T-helper 2 cell treated with Interferon-gamma antibody and Interleukin-4, amounts not matched to agents 5 μg/mL and 100 μg/mL, for 36 hours (primary cell): ENCODE data around the gene MCF2L.
A peak's percentile ranks its signal among the peaks of the same experiment; 100 is the strongest.

Experiments used
- DNase-seq: peaks from one replicate; pipeline ENCODE4 v3.0.0; 2021; ENCODE audit warnings: low spot score
- H3K27ac Mint-ChIP-seq: one replicate; pipeline ENCODE4 v1.8.0; 2021; ENCODE audit warnings: mild to moderate bottlenecking, mixed read lengths
- H3K27me3 Mint-ChIP-seq: one replicate; pipeline ENCODE4 v1.8.0; 2021; ENCODE audit warnings: low read depth, mixed read lengths
- H3K36me3 Mint-ChIP-seq: one replicate; pipeline ENCODE4 v1.8.0; 2021; ENCODE audit warnings: low read depth, mixed read lengths
- H3K4me1 Mint-ChIP-seq: one replicate; pipeline ENCODE4 v1.8.0; 2021; ENCODE audit warnings: low read depth, mixed read lengths
- H3K4me3 Mint-ChIP-seq: one replicate; pipeline ENCODE4 v1.8.0; 2022; ENCODE audit warnings: mild to moderate bottlenecking, moderate library complexity, mixed read lengths
- H3K9me3 Mint-ChIP-seq: one replicate; pipeline ENCODE4 v1.8.0; 2021; ENCODE audit warnings: mixed read lengths

The MCF2L gene, protein sequence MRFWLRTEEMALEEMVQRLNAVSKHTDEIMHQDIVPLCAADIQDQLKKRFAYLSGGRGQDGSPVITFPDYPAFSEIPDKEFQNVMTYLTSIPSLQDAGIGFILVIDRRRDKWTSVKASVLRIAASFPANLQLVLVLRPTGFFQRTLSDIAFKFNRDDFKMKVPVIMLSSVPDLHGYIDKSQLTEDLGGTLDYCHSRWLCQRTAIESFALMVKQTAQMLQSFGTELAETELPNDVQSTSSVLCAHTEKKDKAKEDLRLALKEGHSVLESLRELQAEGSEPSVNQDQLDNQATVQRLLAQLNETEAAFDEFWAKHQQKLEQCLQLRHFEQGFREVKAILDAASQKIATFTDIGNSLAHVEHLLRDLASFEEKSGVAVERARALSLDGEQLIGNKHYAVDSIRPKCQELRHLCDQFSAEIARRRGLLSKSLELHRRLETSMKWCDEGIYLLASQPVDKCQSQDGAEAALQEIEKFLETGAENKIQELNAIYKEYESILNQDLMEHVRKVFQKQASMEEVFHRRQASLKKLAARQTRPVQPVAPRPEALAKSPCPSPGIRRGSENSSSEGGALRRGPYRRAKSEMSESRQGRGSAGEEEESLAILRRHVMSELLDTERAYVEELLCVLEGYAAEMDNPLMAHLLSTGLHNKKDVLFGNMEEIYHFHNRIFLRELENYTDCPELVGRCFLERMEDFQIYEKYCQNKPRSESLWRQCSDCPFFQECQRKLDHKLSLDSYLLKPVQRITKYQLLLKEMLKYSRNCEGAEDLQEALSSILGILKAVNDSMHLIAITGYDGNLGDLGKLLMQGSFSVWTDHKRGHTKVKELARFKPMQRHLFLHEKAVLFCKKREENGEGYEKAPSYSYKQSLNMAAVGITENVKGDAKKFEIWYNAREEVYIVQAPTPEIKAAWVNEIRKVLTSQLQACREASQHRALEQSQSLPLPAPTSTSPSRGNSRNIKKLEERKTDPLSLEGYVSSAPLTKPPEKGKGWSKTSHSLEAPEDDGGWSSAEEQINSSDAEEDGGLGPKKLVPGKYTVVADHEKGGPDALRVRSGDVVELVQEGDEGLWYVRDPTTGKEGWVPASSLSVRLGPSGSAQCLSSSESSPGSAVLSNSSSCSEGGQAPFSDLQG

DNA sequence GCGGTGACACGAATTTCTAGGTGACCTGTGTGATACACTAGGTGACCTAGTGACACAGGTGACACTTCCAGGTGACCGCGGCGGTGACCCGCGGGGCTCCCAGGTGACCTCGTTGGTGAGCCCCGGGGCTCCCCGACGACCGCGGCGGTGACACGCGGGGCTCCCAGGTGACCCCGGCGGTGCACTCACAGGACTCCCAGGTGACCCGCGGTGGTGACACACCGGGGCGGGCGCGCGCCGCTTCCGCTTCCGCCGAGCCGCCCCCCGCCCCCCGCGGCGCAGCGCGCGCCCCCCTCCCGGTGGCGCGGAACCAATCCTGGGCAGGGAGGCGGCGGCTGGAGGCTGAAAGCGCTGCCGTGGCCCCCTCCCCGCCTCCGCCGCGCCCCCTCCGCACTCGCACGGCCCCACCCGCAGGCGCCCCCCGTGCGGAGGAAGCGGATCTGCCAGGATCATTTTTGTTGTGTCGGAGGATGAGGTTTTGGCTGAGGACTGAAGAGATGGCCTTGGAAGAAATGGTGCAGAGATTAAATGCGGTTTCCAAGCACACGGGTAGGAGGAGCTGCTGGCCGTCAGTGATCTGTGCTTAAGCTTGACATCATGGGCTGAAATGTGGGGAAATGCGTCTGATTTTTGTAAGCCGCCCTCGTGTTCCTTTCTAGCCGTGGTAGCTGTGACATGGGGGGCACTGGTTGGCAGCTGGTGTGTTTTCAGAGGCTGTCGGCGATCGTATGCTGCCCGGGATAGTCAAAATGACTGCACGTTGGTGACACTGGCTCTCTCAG is at the start of gene MCF2L:
TSS of gene MCF2L (plus strand) at position 305 of the 782 bp plus-strand sequence. CDS start at position 471, 166 bp downstream.
- Mint-ChIP-seq H3K4me1 (peaks cover 13% of the 10 kb centered on the region), H3K27ac (peak within 1 kb of the TSS; percentile 41), H3K4me3 (peak within 1 kb of the TSS; percentile 77), H3K36me3 (peaks cover 2% of the 10 kb centered on the region), H3K27me3 (peaks cover 38% of the 10 kb centered on the region), H3K9me3 (no peaks in the 10 kb centered on the region)
- DNase-seq: no peak

DNA sequence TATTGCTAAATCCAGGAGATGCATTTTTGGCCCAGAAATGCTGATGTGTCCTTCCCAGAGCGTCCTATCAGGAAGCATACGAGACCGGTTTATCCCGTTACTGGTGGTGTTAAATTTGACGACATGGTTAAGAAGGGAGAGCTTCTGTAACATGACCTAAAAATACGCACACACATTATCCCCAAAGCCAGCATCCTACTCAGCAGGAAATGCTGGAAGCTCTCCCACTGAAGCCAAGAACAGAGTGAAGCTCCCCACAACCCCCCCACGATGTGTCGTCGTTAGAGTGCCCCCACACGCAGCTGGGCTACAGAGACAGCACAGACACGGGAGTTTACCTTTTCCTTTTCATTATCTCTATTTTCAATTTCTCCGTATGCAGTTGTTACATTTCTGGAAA is 45.1 kb upstream of the MCF2L start:
- Mint-ChIP-seq H3K9me3 (no peaks in the 10 kb centered on the region), H3K36me3 (no peaks in the 10 kb centered on the region), H3K4me1 (no peaks in the 10 kb centered on the region), H3K27me3 (peaks cover 15% of the 10 kb centered on the region), H3K27ac (no peak overlapping the region), H3K4me3 (no peak overlapping the region)
- DNase-seq: no peak

DNA sequence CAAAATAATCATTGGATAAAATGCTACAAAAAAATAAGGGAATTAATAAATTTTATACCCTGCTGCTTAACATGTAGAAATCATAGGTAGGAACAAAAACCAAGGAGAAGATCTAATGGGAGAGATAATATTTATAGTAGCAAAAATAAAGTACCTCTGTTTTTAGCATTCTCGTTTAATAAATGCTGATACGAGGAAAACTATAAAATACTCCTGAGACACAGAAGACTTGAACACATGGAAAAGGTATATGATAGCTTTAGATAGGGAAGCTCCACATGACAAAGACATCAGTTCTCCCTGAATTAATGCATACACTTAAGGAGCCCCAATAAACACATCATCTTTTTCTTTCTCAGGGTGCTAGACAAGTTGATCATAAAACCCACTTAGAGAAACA is 44.6 kb upstream of the MCF2L start:
- Mint-ChIP-seq H3K4me3 (no peak overlapping the region), H3K27me3 (peaks cover 19% of the 10 kb centered on the region), H3K4me1 (no peaks in the 10 kb centered on the region), H3K27ac (no peak overlapping the region), H3K36me3 (no peaks in the 10 kb centered on the region), H3K9me3 (no peaks in the 10 kb centered on the region)
- DNase-seq: no peak

DNA sequence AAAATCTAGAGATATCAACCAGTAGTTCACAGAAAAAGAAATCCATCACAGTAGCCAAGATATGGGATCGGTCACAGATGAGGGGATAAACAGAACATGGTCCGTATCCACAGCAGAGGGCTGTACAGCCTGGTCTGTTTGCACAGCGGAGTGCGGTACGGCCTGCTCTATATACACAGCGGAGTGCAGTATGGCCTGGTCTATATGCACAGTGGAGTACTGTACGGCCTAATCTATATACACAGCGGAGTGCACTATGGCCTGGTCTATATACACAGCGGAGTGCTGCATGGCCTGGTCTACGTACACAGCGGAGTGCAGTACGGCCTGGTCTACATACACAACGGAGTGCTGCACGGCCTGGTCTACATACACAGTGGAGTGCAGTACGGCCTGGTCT is 43.0 kb upstream of the MCF2L start:
- Mint-ChIP-seq H3K27ac (no peak overlapping the region), H3K9me3 (no peaks in the 10 kb centered on the region), H3K4me3 (no peak overlapping the region), H3K36me3 (no peaks in the 10 kb centered on the region), H3K4me1 (peaks cover 3% of the 10 kb centered on the region), H3K27me3 (peaks cover 28% of the 10 kb centered on the region)
- no peak for DNase-seq

DNA sequence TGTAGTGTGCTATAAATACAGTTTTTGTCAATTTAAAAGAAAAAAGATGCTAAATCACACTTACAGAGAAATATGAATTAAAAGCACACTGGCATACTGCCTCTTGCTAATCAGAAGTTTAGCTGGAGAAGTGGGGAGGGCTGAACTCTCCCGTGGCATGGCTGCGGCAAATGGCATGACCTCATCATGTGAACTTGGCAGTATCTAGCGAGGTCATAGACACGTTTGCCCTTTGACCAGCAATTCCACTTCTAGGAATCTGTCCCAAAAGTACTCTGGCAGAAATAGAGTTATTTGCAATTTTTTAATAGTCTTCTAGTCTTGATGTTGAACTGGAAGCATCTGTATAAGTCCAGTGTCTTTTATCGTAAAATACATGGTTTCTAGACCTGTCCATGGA is 42.0 kb upstream of the MCF2L start:
- Mint-ChIP-seq H3K27ac (no peak overlapping the region), H3K9me3 (no peaks in the 10 kb centered on the region), H3K4me1 (peaks cover 3% of the 10 kb centered on the region), H3K4me3 (no peak overlapping the region), H3K27me3 (peaks cover 28% of the 10 kb centered on the region), H3K36me3 (no peaks in the 10 kb centered on the region)
- no peak for DNase-seq

DNA sequence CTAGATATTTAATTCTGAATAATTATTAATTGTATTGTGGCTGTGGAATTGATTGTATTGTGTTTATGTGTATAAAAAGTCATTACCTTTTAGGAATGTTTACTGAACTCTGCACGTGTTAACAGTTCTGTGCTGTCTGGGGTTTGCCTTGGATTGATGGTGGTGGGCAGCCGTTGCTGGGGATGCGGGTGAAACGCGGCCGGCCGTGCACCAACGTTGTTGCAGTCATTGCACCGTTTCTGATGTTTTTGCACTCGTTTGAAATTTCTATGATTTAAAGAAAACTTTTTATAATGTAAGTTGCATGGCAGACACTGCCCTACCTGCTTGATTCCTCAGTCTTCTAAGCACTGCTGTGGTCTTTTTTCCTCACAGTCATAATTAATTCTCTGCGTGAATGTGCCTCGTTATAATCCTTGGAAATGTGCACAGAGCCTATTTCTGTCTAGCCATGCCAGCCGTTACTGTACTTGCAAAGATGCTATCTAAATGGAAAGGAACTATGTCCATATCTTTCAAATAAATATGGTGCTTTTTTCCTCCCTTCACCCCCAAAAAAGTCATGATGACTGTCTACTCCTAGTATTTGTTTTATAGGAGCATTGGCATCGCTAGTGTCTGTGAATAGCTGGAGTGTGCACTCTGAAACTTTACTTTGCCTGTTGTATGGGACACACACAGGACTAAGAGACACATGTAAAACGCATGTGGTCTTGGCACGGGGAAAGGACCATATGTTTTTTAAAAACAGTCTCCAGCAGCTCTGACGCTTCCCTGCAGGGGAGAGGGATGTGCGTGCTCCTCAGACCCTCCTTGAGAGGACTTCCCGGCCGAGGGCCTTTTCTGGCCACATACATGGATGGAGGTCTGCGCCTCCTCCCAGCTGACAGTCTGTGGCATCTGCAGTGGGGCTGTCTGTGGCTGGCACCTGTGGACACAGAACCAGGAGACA is 40.7 kb upstream of the MCF2L start:
- Mint-ChIP-seq H3K27me3 (peaks cover 28% of the 10 kb centered on the region), H3K9me3 (no peaks in the 10 kb centered on the region), H3K4me1 (peaks cover 3% of the 10 kb centered on the region), H3K36me3 (no peaks in the 10 kb centered on the region), H3K27ac (no peak overlapping the region), H3K4me3 (no peak overlapping the region)
- DNase-seq: no peak

DNA sequence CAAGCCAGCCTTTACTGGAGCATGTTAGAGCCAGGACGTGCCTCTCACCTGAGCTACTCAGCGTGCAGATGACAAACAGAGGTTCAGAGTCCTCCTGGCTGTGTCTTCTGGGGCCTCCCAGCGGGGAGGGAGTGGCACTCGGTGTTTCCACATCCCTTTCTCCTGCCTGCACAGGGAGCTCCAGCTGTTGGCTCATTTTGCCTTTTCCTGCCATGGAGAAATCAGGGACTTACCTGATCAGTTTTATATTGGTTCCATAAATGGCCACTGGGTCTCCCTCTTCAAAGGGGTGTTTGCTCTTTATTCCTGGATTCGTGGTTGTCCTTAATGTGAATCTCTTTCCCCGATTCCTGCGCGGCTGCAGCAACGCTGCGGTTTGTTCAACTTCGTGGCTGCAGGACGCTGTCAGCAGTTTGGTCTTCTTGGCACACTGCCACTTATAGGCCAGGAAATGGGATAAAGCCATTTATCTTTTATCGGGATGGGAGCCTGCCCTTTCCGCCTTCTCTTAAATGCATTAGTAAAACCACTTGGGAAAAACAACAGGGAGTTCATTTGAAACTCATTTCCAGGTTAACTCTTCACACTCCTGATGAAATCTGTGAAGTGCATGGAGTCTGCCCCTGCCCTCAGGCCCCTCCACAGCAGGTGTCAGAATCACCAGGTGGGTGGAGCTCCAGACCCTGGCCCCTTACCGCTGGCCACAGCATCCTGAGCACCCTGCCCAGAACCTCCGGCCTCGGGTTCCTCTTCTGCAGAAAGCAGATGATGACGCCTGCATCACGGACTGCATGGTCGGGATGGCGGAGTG is 39.8 kb upstream of the MCF2L start:
- H3K4me3 Mint-ChIP-seq: no peak overlapping the region
- no peaks in the 10 kb centered on the region for H3K9me3 Mint-ChIP-seq
- DNase-seq: no peak
- H3K36me3 Mint-ChIP-seq: no peaks in the 10 kb centered on the region
- peaks cover 3% of the 10 kb centered on the region for H3K4me1 Mint-ChIP-seq
- H3K27ac Mint-ChIP-seq: no peak overlapping the region
- H3K27me3 Mint-ChIP-seq: peaks cover 28% of the 10 kb centered on the region

DNA sequence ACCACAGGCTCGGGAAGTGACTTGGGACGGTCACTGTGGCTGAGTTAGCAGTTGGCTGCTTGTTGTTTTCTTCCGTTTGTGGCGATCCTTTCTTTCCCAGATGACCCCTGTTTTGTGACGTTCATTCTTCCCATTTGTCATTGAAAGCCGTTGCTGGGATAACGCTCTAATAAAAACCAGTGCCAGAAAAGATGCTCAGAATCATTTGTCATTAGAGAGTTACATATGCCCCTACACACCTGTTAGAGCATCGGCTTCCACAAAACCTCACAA is 39.3 kb upstream of the MCF2L start:
- Mint-ChIP-seq H3K27ac (no peak overlapping the region), H3K9me3 (no peaks in the 10 kb centered on the region), H3K27me3 (peaks cover 28% of the 10 kb centered on the region), H3K4me1 (peaks cover 3% of the 10 kb centered on the region), H3K36me3 (no peaks in the 10 kb centered on the region), H3K4me3 (no peak overlapping the region)
- no peak for DNase-seq

DNA sequence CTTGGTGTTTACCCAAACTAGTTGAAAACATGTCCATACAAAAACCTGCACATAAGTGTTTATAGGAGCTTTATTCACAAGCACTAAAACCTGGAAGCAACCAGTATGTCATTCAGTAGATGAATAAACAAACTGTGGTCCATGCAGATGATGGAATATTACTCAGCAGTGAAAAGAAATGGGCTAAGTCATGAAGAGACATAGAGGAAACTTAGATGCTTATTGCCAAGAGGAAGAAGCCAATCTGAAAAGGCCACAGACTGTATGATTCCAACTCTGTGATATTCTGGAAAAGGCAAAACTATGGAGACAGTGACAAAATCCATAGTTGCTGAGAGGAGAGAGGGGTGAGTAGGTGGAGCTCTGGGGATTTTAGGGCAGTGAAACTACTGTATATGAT is 38.8 kb upstream of the MCF2L start:
- Mint-ChIP-seq H3K36me3 (no peaks in the 10 kb centered on the region), H3K27me3 (peaks cover 28% of the 10 kb centered on the region), H3K9me3 (no peaks in the 10 kb centered on the region), H3K4me1 (peaks cover 3% of the 10 kb centered on the region), H3K27ac (no peak overlapping the region), H3K4me3 (no peak overlapping the region)
- no peak for DNase-seq

DNA sequence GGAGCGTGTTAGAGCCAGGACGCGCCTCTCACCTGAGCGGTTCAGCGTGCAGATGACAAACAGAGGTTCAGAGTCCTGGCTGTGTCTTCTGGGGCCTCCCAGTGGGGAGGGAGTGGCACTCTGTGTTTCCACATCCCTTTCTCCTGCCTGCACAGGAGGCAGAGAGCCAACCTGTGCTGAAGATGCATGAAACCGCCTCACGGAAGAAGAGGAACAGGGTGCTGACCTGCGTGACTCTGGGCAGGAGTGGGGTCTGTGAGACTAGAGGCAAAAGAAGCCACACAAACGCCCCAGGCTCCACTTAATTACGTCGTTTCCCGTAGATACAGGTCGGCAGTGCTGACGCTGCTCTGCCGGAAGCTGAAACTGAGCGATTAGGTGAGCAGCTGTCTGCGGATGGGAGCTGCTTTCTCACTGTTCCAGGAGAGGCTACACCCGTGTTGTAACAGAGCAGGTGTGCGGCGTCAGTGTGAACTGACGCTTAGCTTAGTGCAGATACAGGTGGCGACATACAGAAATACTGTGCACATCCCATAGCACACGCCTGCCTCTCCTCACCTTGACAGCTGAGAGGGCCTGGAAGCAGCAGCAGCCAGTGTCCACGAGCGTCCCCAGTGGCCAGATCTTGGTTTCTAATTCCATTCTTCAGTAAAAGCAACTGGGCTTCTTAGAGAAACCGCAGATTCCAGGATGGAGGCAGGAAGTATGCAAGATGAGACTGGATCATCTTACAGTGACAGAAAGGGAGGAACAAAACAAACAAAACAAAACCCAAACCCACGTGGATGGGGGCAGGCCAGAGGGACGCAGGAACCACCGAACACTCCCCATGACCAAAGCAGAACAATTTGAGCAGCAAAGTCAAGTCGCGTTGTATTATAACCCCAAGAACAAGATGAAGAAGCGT is 37.7 kb upstream of the MCF2L start:
- H3K36me3 Mint-ChIP-seq: no peaks in the 10 kb centered on the region
- H3K27ac Mint-ChIP-seq: no peak overlapping the region
- H3K9me3 Mint-ChIP-seq: no peaks in the 10 kb centered on the region
- DNase-seq: no peak
- no peak overlapping the region for H3K4me3 Mint-ChIP-seq
- H3K27me3 Mint-ChIP-seq: peaks cover 28% of the 10 kb centered on the region
- H3K4me1 Mint-ChIP-seq: peaks cover 3% of the 10 kb centered on the region

DNA sequence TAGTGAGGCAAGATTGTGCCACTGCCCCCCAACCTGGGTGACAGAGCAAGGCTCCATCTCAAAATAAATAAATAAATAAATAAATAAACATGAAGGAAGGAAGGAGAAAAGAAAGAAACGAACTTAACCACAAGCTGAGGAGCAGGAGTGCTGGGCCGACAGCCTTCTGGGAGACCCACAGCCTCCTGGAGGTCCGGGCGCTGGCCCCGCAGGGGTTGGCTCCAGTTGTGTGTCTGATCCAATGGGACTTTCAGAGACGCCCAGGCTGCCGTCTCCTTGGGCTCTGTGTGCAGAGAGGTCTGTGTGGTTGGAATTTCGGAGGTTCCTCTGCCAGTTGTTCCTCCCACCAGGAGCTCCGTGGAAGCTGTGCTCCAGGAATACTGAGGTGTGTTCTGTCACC is 36.0 kb upstream of the MCF2L start:
- H3K4me1 Mint-ChIP-seq: peaks cover 3% of the 10 kb centered on the region
- H3K9me3 Mint-ChIP-seq: no peaks in the 10 kb centered on the region
- DNase-seq: no peak
- H3K27ac Mint-ChIP-seq: no peak overlapping the region
- H3K4me3 Mint-ChIP-seq: no peak overlapping the region
- H3K36me3 Mint-ChIP-seq: no peaks in the 10 kb centered on the region
- peaks cover 21% of the 10 kb centered on the region for H3K27me3 Mint-ChIP-seq
